H1 (cell line): ENCODE measurements around the gene SCIMP. TPM values are rescaled to one million over a fixed set of nuclear protein-coding genes. Genes with fewer than 3 reads are reported as not detected.

ENCODE experiments used
- CTCF ChIA-PET: fragments of 300-600 bp; sonication (Branson Sonifier 250); formaldehyde crosslinking; loops from one replicate; lab custom pipeline; 2021; ENCODE audit not compliant: partially characterized antibody; lab: Charles Lee
- POLR2A ChIA-PET: fragments of 300-600 bp; sonication (Branson Sonifier 250); formaldehyde crosslinking; loops from one replicate; lab custom pipeline; 2021; ENCODE audit warnings: inconsistent platforms; ENCODE audit not compliant: partially characterized antibody; lab: Charles Lee
- DNase-seq, 2 experiments: peaks; one replicate each; pipeline versions ENCODE4 v3.0.0 to v3.0.0-alpha.2; 2010 to 2022; ENCODE audit warnings: low spot score in 2 of 2, low read depth in 1 of 2, mixed read lengths in 1 of 2
- FAIRE-seq: peaks from 2 replicates; lab custom pipeline; 2011; peaks lifted over from hg19 to GRCh38; lab: Jason Lieb, UNC
- H2AFZ ChIP-seq: 2 replicates; pipeline ENCODE4 v1.8.1; 2012; ENCODE audit warnings: low read length, inconsistent platforms
- H2AK5ac ChIP-seq: 2 replicates; pipeline ENCODE4 v1.6.1; 2013; ENCODE audit warnings: low read depth, low read length
- H2BK120ac ChIP-seq: replicated peaks from 2 replicates; pipeline ENCODE3; 2013; ENCODE audit warnings: low read depth, low read length, inconsistent platforms
- H2BK12ac ChIP-seq: 2 replicates; pipeline ENCODE4 v1.6.1; 2013; ENCODE audit warnings: low read depth, low read length
- H2BK15ac ChIP-seq: 2 replicates; pipeline ENCODE4 v1.6.1; 2013; ENCODE audit warnings: low read length
- H2BK20ac ChIP-seq: 2 replicates; pipeline ENCODE4 v1.6.1; 2013; ENCODE audit warnings: low read length
- H2BK5ac ChIP-seq: 2 replicates; pipeline ENCODE4 v1.6.1; 2013; ENCODE audit warnings: low read depth, low read length
- H3K14ac ChIP-seq: 2 replicates; pipeline ENCODE4 v1.6.1; 2013; ENCODE audit warnings: inconsistent platforms; ENCODE audit not compliant: insufficient read length
- H3K18ac ChIP-seq: 2 replicates; pipeline ENCODE4 v1.6.1; 2013; ENCODE audit warnings: low read length; ENCODE audit errors: extremely low read depth
- H3K23ac ChIP-seq: 2 replicates; pipeline ENCODE4 v1.6.1; 2013; ENCODE audit warnings: inconsistent platforms; ENCODE audit not compliant: insufficient read length
- H3K23me2 ChIP-seq: 2 replicates; pipeline ENCODE4 v1.6.1; 2013; ENCODE audit warnings: low read depth, low read length
- H3K27ac ChIP-seq: 2 replicates; pipeline ENCODE4 v1.6.1; 2011; ENCODE audit warnings: low read depth, low read length, inconsistent platforms
- H3K27me3 ChIP-seq, 4 experiments: replicated peaks in 1 of 4; 1 replicate in 1 of 4; 2 replicates in 3 of 4; pipeline versions ENCODE4 v1.6.1 to v1.8.1; 2011 to 2013; ENCODE audit warnings: low read length in 3 of 4, mild to moderate bottlenecking in 3 of 4, inconsistent platforms in 2 of 4, mixed read lengths in 2 of 4, moderate library complexity in 1 of 4; ENCODE audit not compliant: control insufficient read depth in 3 of 4, insufficient read depth in 3 of 4; ENCODE audit errors: extremely low read depth in 1 of 4
- H3K36me3 ChIP-seq, 4 experiments: 2 replicates each; pipeline versions ENCODE4 v1.6.1 to v1.8.1; 2011 to 2013; ENCODE audit warnings: mild to moderate bottlenecking in 4 of 4, low read length in 3 of 4, moderate library complexity in 2 of 4, control low read depth in 1 of 4, inconsistent platforms in 1 of 4; ENCODE audit not compliant: insufficient read depth in 4 of 4, control insufficient read depth in 2 of 4
- H3K4ac ChIP-seq: replicated peaks from 2 replicates; pipeline ENCODE3; 2013; ENCODE audit warnings: low read length, low read depth, mixed read lengths, inconsistent platforms; ENCODE audit not compliant: insufficient read length
- H3K4me1 ChIP-seq, 4 experiments: replicated peaks in 1 of 4; 1 replicate in 1 of 4; 2 replicates in 3 of 4; pipeline versions ENCODE4 v1.6.1 to v1.8.1; 2011 to 2013; ENCODE audit warnings: low read length in 3 of 4, inconsistent platforms in 2 of 4, mixed read lengths in 1 of 4; ENCODE audit not compliant: insufficient read depth in 4 of 4, control insufficient read depth in 3 of 4
- H3K4me2 ChIP-seq, 2 experiments: 2 replicates each; pipeline versions ENCODE4 v1.6.1 to v1.8.1; 2011 to 2013; ENCODE audit warnings: low read depth in 2 of 2, low read length in 2 of 2, control low read depth in 1 of 2, inconsistent platforms in 1 of 2, mild to moderate bottlenecking in 1 of 2; ENCODE audit not compliant: insufficient read depth in 1 of 2
- H3K4me3 ChIP-seq, 4 experiments: fragments of 200-600, 300-600 bp in 1 of 4; sonication (generic), shearing (Covaris generic), sonication (Bioruptor Twin) in 1 of 4; 2 replicates each; pipeline versions ENCODE4 v1.5.1 to v1.8.1; 2011 to 2016; ENCODE audit warnings: low read length in 4 of 4, low read depth in 3 of 4, control low read depth in 2 of 4, inconsistent platforms in 2 of 4, mild to moderate bottlenecking in 2 of 4, mixed read lengths in 1 of 4, moderate library complexity in 1 of 4; ENCODE audit not compliant: insufficient read depth in 2 of 4; ENCODE audit errors: extremely low read depth in 1 of 4
- H3K56ac ChIP-seq: replicated peaks from 2 replicates; pipeline ENCODE3; 2013; ENCODE audit warnings: low read depth, mild to moderate bottlenecking, mixed read lengths, low read length, inconsistent platforms; ENCODE audit not compliant: insufficient read length
- H3K79me1 ChIP-seq: 2 replicates; pipeline ENCODE4 v1.6.1; 2013; ENCODE audit warnings: low read depth, low read length, control low read depth
- H3K79me2 ChIP-seq, 2 experiments: 2 replicates each; pipeline versions ENCODE4 v1.6.1 to v1.8.1; 2012 to 2013; ENCODE audit warnings: low read length in 2 of 2, mild to moderate bottlenecking in 2 of 2, inconsistent platforms in 1 of 2; ENCODE audit not compliant: insufficient read depth in 2 of 2, control insufficient read depth in 1 of 2
- H3K9ac ChIP-seq, 4 experiments: replicated peaks in 1 of 4; 1 replicate in 1 of 4; 2 replicates in 3 of 4; pipeline versions ENCODE4 v1.6.1 to v1.8.1; 2011 to 2013; ENCODE audit warnings: low read depth in 3 of 4, low read length in 3 of 4, control low read depth in 2 of 4, mild to moderate bottlenecking in 2 of 4, moderate library complexity in 2 of 4, inconsistent platforms in 1 of 4; ENCODE audit errors: extremely low read depth in 1 of 4
- H3K9me3 ChIP-seq, 2 experiments: 2 replicates each; pipeline versions ENCODE4 v1.6.1 to v1.8.1; 2012 to 2013; ENCODE audit warnings: mild to moderate bottlenecking in 2 of 2, moderate library complexity in 2 of 2, control low read depth in 1 of 2, inconsistent platforms in 1 of 2, low read depth in 1 of 2, low read length in 1 of 2, mixed read lengths in 1 of 2; ENCODE audit not compliant: insufficient read depth in 2 of 2
- H4K20me1 ChIP-seq, 2 experiments: replicated peaks in 1 of 2; 2 replicates each; pipeline versions ENCODE3 to v1.8.1; 2011 to 2013; ENCODE audit warnings: inconsistent platforms in 2 of 2, low read length in 2 of 2, mild to moderate bottlenecking in 1 of 2; ENCODE audit not compliant: insufficient read depth in 2 of 2, control insufficient read depth in 1 of 2
- H4K5ac ChIP-seq: 2 replicates; pipeline ENCODE4 v1.6.1; 2013; ENCODE audit warnings: low read length, low read depth, mixed read lengths, inconsistent platforms; ENCODE audit not compliant: insufficient read length
- H4K8ac ChIP-seq: 2 replicates; pipeline ENCODE4 v1.8.0; 2013; ENCODE audit warnings: mild to moderate bottlenecking, moderate library complexity, low read length, inconsistent platforms; ENCODE audit not compliant: insufficient read depth; ENCODE audit errors: extremely low read depth
- H4K91ac ChIP-seq: replicated peaks from 2 replicates; pipeline ENCODE3; 2013; ENCODE audit warnings: low read length, mixed read lengths, inconsistent platforms; ENCODE audit not compliant: insufficient read length
- KDM5A ChIP-seq: fragments of 200-600 bp; IDR thresholded peaks from 2 replicates; pipeline ENCODE4 v1.7.1; 2012; ENCODE audit warnings: mild to moderate bottlenecking, low read length, inconsistent platforms, mixed read lengths
- RBBP5 ChIP-seq: IDR thresholded peaks from 2 replicates; pipeline ENCODE4 v1.7.1; 2012; ENCODE audit warnings: low read depth, mild to moderate bottlenecking, inconsistent platforms, low read length, moderate library complexity, borderline replicate concordance
- WGBS, 2 experiments: shearing (Covaris generic) in 1 of 2; methylation state at CpG; one replicate each; pipeline versions ENCODE4 v1.1.6 to v1.1.7; 2013 to 2015; ENCODE audit warnings: low lambda C conversion rate in 2 of 2, mixed read lengths in 2 of 2, inconsistent platforms in 1 of 2, low coverage in 1 of 2, missing lambda C conversion rate in 1 of 2; ENCODE audit not compliant: insufficient replicate concordance in 2 of 2, insufficient coverage in 1 of 2, insufficient read length in 1 of 2; ENCODE audit errors: extremely low coverage in 1 of 2, missing lambda C conversion rate in 1 of 2; 5-methylcytosine and 5-hydroxymethylcytosine counted together
- polyA plus RNA-seq, 7 experiments: library from polyadenylated mRNA; depleted of rRNA in 3 of 7; stranded (reverse) in 5 of 7; unstranded in 2 of 7; fragments of >200 nt in 5 of 7; fragments of 200-250 nt in 2 of 7; gene quantifications; 1 replicate in 5 of 7; 2 replicates in 1 of 7; 4 replicates in 1 of 7; pipeline versions ENCODE4 v1.2.1 to v1.2.3, GENCODE V29; 2011 to 2013; ENCODE audit warnings: missing spikeins in 2 of 7, mixed read lengths in 2 of 7
- total RNA-seq: library from RNA; stranded (reverse); fragmentation: NEBNext Ultra II Directional; extraction: Animal tissue kit (Norgen Biotek cat#: 25700); gene quantifications from 2 replicates; pipeline ENCODE4 v1.2.1, GENCODE V29; 2021
- TF ChIP-seq, protein P1 (sequence below): IDR thresholded peaks from 2 replicates; pipeline ENCODE4 v1.6.1; 2012; ENCODE audit warnings: inconsistent platforms

SCIMP gene
- total and polyA plus RNA-seq, 2 of the 8 experiments (the other 6 are each of a cell fraction or from before 2014, with no cell fraction given), result not detected

DNA sequence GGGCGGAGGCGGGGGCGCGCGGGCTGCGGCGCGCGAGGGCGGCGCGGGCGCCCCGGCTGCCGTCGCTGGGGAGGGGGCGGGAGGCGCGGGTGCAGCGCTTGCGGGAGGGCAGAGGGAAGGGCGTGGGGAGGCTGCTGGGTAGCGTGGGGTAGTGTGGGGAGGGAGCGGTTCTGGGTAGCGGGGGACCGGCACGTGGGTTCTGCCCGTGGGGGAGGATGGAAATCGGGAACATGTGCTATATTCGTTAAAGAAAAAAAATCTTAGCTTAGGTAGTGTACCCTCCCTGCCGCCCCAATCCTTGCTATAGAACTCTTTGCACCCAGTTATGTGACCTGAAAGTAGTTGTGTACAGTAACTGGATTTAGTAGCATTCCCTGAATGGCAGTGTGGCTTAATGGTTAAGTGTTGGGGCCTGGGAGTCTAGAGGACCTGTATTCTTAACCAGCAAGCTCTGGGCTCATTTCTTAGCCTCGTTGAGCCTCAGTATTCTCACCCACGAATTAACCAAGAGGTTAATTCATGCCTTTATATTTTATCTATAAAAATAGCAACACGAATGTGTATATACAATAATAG is 48.1 kb upstream of the SCIMP start:
- POLR2A ChIA-PET, result interaction anchor here (0.8 to 1.5 kb wide), 3 partner anchors 13 to 158 kb away, joined by 3 to 6 read pairs (median 3); no protein-coding TSS in a partner anchor

More for the DNA sequence above, 48.1 kb upstream of the SCIMP start:
- Histone ChIP-seq H3K4me2 (peak overlapping the region; percentile 71 to 77), H3K9ac (peak overlapping the region; percentile 21 to 98 (median 60); a peak in 5 of 7 replicates), H2BK5ac (peak overlapping the region; percentile 21; the same call in 1 of the 2 replicates), H3K56ac (peak overlapping the region; percentile 69), H3K4me1 (peaks cover 1 to 6% (median 3%) of the 10 kb centered on the region in 4 experiments; a peak in 4 of 7 replicates), H3K4ac (no peak overlapping the region), H4K91ac (peak overlapping the region; percentile 30), H2AK5ac (no peak overlapping the region), H3K18ac (peak overlapping the region; percentile 32), H3K79me1 (peaks cover 7% of the 10 kb centered on the region; the same call in 1 of the 2 replicates), H3K14ac (peak overlapping the region; percentile 89), H4K5ac (no peak overlapping the region), H2BK15ac (no peak overlapping the region), H4K8ac (no peak overlapping the region), H2BK20ac (no peak overlapping the region), H2BK12ac (no peak overlapping the region), H3K23ac (no peak overlapping the region), H2AFZ (peak overlapping the region; percentile 15; the same call in 1 of the 2 replicates), H2BK120ac (no peak overlapping the region), H3K9me3 (no peaks in the 10 kb centered on the region), H3K79me2 (peaks cover 11 to 50% of the 10 kb centered on the region in 2 experiments), H4K20me1 (peaks cover 0 to 2% of the 10 kb centered on the region in 2 experiments), H3K36me3 (no peaks in the 10 kb centered on the region), H3K27me3 (no peaks in the 10 kb centered on the region), H3K23me2 (peaks cover 4% of the 10 kb centered on the region; the same call in 1 of the 2 replicates), H3K4me3 (peak overlapping the region; percentile 65 to 81 (median 75)), H3K27ac (no peak overlapping the region)
- TF ChIP-seq RBBP5 (0 out of 2 replicates have a peak, but pooled peaks have one; percentile 18), KDM5A (no peak)
- TF ChIP-seq, protein P1, sequence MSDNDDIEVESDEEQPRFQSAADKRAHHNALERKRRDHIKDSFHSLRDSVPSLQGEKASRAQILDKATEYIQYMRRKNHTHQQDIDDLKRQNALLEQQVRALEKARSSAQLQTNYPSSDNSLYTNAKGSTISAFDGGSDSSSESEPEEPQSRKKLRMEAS, result 0 out of 2 replicates have a peak, but pooled peaks have one; percentile 15
- DNase-seq (no peak), FAIRE-seq (no peak)
- 6% methylated on average over 7 of the region's 34 CpGs; no CpG with 5 or more reads in 1 of the 2 experiments for WGBS, 2 experiments
- CTCF ChIA-PET, result interaction anchor here (0.5 to 1.6 kb wide), 3 partner anchors 15 to 221 kb away, joined by 3 to 4 read pairs (median 3); no protein-coding TSS in a partner anchor
